ENCODE results near the gene MYOD1.

MYOD1 gene

GRCh38 chr11:17735818-17736578 lies 16.6 kb downstream of the MYOD1 start:
- DNase-seq, result no peak

DNA sequence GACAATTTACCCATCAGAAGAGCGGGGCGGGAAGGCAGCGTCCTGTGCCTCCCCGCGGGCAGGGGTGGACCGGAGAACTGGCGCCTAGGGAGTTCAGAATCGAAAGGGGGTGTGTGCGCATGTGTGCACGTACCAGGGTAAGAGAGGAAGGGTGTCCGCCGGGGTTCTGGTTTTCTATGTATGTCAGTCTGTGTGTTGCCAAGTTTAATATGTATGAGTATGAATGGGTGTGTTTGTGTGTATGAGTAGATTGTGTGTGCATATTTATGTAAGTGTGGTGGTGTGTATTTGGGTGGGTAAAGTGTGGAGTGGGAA lies 17.2 kb downstream of the MYOD1 start:
- no peak for DNase-seq

GRCh38 chr11:17736930-17737817 lies 17.8 kb downstream of the MYOD1 start:
- no peak for DNase-seq

DNA sequence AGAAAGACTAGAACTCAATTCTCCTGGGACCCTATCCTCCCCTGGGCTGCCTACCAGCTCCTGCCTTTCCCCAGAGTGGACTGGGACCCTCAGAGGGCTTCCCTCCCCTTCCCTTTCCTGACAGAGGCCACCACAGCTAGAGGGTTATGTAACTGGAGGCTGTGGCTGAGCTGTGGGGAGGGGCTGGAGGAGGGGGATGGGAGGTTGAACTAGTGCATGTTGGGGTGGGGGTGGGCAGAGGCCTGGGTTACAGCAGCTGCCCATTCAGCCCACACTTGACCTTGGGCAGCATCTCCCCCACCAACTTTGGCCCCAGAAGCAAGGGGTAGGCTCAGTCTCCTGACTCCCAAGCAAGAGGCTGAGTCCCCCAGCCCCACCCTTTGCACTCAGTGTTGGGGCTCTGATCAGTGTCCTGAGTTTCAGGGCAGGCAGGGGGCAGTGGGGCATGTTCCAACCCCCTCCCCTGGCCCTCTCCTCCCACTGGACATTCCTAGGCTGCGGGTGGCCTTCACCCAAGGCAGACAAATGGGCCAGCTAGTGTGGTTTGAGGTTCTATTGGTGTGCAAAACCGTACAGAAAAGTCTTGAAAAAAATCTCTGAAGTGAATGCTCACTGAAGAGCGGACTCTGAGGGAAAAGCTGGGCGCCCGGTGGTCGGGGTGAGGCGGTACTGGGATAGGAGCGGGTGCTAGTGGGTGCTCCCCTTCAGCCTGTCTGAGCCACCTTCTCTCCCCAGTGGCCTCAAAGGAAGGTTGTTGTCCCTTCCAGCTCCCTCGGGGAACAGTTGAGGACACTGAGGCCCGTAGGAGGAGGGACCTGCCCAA lies 19.0 kb downstream of the MYOD1 start:
- no peak for DNase-seq

DNA sequence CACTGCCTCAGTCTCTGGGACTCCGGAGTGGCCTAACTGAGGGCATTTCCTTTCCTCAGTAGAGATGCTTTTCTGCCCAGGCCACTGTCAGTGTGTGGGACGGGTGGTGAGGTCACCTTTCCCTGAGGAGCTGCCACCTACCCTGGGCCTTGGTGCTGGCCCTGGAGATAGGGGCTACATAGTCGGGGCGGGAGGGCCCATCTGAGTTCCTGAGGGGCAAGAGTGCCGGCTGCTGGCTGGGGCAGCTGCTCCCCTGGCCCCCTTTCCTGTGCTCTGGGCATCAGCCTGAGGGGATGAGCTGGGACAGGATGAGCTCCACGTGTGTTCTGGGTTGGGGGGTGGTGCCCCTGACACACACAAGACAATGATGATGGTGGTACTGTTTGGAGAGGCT lies 20.6 kb downstream of the MYOD1 start:
- no peak for DNase-seq

- no peak for DNase-seq
These were observed 21.4 kb downstream of the MYOD1 start for GRCh38 chr11:17740649-17741235.

DNA sequence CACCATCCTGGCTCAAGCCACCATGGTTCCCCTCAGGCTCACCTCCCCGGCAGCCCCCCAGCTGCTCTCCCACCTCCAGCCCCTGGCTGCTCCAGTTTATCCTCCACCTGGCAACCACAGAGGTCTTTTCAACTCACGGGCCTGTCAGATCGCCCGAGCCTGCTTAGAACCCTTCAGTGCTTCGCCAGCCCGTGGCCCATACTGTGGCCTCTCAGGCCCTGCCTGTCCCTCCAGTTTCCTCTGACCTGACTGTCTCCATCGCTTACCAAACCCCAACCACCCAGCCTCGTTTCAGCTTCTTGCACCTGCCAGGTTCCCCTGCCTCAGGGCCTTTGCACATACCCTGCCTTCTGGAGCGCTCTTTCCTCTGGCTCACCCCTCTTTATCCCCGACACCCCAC lies 22.1 kb downstream of the MYOD1 start:
- DNase-seq, result no peak

DNA sequence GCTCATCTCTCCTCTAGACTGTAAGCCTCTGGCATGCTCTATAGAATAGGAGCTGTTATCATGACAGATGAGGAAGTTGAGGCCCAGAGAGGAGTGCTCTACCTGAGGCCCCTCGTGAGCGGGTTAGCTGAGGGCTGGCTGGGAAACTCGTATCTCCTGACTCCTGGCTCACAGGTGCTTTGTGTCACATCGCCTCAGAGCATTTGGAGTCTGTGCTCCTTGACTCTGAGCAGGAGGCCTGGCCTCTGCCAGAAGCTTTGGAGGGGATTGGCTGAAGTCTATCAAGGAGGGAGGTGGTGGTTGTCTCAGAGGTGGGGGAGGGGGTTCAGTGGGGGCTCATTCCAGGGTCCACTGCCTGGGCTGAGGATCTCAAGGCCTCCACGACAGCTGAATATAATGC lies 22.6 kb downstream of the MYOD1 start:
- no peak for DNase-seq

DNA sequence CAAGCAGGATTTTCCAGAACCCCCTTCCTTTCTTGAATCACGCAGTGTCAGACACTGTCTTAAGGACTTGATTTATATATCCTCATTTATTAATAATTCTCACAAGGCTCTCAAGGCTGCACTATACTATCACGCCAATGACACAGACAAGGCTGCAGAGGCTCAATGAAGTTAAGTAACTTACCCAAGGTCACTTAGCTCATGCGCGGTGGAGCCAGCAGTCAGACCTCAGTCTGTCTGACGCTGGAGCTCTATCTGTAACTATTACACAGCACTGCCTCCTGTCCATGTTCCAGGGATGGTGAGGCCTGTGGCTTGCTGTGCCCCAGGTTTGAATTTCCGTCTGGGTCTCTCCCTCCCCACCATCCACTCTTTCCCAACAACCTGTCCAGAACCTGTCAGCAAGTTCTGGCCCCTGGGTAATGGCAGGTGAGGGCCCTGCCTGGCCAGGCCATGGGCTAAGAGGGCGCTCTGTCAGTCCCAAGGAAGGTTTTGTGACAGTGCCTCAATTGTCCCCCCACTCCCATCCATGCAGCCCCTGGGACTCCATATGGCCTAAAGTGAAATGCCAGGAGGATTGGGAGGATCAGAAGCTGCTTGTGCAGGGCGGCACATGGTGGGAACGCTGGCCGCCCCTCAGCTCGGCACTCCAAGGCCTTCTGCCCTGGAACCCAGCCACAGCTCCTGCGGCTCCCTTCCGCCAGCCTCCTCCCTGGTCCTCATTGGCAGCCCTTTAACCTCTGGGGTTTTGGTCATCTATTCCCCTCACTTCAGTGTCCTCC lies 23.8 kb downstream of the MYOD1 start:
- DNase-seq, result no peak

GRCh38 chr11:17743808-17744119 lies 24.4 kb downstream of the MYOD1 start:
- no peak for DNase-seq

GRCh38 chr11:17744151-17744940 lies 25.0 kb downstream of the MYOD1 start:
- DNase-seq, result no peak

DNA sequence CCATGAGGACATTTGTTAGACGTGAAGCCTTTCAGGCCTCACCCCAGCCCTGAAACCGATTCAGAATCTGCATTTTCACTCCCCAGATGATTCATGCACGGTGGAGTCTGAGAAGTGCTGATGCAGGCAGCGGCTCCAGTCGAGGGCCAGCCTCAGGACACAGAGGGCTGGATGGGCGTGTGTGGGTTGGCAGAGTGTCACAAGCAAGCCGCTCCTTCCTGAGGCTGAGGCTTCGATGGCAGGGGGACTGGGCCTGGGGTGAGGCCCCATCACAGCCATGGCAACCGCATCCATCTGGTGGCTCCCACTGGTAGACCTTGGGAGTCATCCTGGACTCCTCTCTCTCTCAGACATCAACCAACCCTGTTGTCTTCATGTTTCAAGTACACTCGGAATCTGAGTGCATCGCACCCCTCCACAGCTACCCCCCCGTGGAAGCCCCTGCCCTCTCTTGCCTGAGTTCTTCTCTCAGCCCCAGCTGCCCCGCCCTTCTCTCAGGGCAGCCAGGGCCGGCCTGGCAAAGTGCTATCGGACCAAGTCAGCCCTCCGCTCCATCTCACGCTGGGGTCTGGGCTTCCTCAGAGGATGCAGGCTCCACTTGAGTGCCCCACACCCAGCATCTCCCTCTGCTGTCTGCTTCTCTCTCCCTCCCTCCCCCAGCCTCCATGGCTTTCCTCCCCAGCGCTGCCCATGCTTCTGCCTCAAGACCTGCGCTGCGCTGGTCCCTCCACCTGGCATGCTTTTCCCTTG lies 25.8 kb downstream of the MYOD1 start:
- no peak for DNase-seq

DNA sequence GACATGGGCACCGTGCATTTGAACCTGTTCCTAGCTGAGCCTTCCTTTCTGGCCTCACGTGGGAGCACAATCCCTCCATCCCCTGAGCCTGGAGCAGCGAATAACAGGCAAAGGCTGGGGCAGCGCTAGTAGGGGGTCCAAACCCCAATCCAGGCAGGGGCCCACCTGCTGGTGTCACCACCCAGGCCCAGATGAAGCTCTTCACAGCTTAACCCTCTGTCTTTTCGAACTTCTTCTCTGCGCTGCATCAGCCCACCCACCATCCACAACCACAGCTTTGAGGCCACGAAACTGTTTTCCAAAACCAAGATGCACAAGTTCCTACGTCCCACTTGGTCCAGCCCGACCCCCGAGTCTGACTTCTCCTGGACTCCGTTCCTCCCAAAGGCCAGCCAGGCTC lies 26.7 kb downstream of the MYOD1 start:
- DNase-seq, result no peak

GRCh38 chr11:17747131-17747955 lies 28.0 kb downstream of the MYOD1 start:
- DNase-seq, result no peak

DNA sequence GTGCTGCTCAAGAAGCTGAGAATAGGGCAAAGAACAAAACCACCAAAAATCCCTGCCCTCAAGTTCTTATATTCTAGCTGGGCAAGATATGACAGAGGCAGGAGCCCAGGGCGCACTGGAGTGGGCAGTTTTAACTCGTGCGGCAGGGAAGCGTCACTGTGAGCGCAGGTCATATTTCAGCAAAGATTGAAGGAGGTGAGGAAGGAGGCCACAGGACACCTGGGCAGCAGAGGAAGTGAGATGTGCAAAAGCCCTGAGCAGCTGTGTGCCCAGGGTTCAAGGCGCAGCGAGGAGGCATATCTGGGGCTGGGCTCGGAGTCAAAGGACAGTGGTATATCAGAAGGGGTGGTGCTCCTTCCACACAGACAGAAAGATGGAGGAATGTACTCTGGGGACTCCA lies 28.7 kb downstream of the MYOD1 start:
- DNase-seq, result no peak

- DNase-seq, result no peak
These were observed 29.7 kb downstream of the MYOD1 start for GRCh38 chr11:17748761-17749721.

- DNase-seq, result no peak
These were observed 30.8 kb downstream of the MYOD1 start for GRCh38 chr11:17750013-17750800.

GRCh38 chr11:17750801-17751165 lies 31.4 kb downstream of the MYOD1 start:
- DNase-seq, result no peak

All from activated CD4-positive, alpha-beta T cell treated with anti-CD3 and anti-CD28 coated beads, Interleukin-2, amount 50 U/mL, for 16 hours (primary cell).